Measurements from ENCODE around the gene PIK3AP1.

DNA sequence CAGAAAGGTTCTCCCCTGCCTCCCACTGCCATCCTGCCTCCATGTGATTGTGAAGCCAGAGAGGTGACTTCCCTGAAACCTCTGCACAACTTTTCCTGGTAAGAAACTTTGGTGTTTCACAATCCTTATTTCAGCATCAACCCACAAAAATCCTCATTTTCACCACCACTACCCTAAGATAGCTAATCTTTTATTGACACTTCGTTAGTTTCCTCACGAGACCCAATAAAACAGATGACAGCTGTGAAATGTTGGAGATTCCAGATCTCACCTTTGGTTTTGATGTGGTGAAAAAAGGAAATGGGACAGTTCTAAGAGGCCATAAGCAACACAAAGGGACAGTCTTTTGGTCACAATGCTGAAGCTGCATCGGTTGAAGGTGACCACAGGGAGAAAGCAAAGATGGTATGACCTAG lies 73.6 kb downstream of the PIK3AP1 start:
- TF ChIP-seq, protein P1, sequence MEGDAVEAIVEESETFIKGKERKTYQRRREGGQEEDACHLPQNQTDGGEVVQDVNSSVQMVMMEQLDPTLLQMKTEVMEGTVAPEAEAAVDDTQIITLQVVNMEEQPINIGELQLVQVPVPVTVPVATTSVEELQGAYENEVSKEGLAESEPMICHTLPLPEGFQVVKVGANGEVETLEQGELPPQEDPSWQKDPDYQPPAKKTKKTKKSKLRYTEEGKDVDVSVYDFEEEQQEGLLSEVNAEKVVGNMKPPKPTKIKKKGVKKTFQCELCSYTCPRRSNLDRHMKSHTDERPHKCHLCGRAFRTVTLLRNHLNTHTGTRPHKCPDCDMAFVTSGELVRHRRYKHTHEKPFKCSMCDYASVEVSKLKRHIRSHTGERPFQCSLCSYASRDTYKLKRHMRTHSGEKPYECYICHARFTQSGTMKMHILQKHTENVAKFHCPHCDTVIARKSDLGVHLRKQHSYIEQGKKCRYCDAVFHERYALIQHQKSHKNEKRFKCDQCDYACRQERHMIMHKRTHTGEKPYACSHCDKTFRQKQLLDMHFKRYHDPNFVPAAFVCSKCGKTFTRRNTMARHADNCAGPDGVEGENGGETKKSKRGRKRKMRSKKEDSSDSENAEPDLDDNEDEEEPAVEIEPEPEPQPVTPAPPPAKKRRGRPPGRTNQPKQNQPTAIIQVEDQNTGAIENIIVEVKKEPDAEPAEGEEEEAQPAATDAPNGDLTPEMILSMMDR (IDR thresholded peaks at IDR 0.05; ENCODE audit: insufficient read depth, low read length, poor library complexity, severe bottlenecking), result no peak
- no peak for TF ChIP-seq EZH2phosphoT487 (conservative IDR thresholded peaks at IDR 0.05; ENCODE audit: low read length)
